ENCODE results near the gene EGLN1.

The EGLN1 gene

GRCh38 chr1:231414260-231415016 lies 7.6 kb downstream of the EGLN1 start:
- H3K4me3 ChIP-seq (ENCODE audit: severe bottlenecking) = no peak overlapping the region
- no peaks in the 10 kb centered on the region for H3K9me3 ChIP-seq (ENCODE audit: severe bottlenecking)
- peaks cover 17% of the 10 kb centered on the region for H3K4me1 ChIP-seq (ENCODE audit: insufficient read depth, poor library complexity, severe bottlenecking)
- H3K36me3 ChIP-seq (ENCODE audit: low read depth) = peaks cover 6% of the 10 kb centered on the region; the same call in 1 of the 2 replicates
- H3K27me3 ChIP-seq (ENCODE audit: insufficient read depth, poor library complexity, severe bottlenecking) = no peaks in the 10 kb centered on the region
- TF ChIP-seq CTCF (IDR thresholded peaks at IDR 0.05; ENCODE audit: poor library complexity, severe bottlenecking) = no peak
- no peak for DNase-seq (ENCODE audit: low spot score)
- ATAC-seq (ENCODE audit: low read depth) = no peak
- no peak overlapping the region for H3K27ac ChIP-seq (ENCODE audit: poor library complexity, severe bottlenecking)

GRCh38 chr1:231413749-231414082 lies 8.4 kb downstream of the EGLN1 start:
- Histone ChIP-seq H3K4me3 (ENCODE audit: severe bottlenecking) (no peak overlapping the region), H3K9me3 (ENCODE audit: severe bottlenecking) (no peaks in the 10 kb centered on the region)
- no peak for TF ChIP-seq CTCF (IDR thresholded peaks at IDR 0.05; ENCODE audit: poor library complexity, severe bottlenecking)

GRCh38 chr1:231411036-231411531 lies 11.0 kb downstream of the EGLN1 start:
- DNase-seq (ENCODE audit: low spot score) = no peak
- H3K4me1 ChIP-seq (ENCODE audit: insufficient read depth, poor library complexity, severe bottlenecking) = peaks cover 13% of the 10 kb centered on the region
- no peaks in the 10 kb centered on the region for H3K9me3 ChIP-seq (ENCODE audit: severe bottlenecking)
- no peak overlapping the region for H3K4me3 ChIP-seq (ENCODE audit: severe bottlenecking)
- no peak for ATAC-seq (ENCODE audit: low read depth)
- H3K27ac ChIP-seq (ENCODE audit: poor library complexity, severe bottlenecking) = no peak overlapping the region
- peaks cover 13% of the 10 kb centered on the region for H3K36me3 ChIP-seq (ENCODE audit: low read depth)
- no peaks in the 10 kb centered on the region for H3K27me3 ChIP-seq (ENCODE audit: insufficient read depth, poor library complexity, severe bottlenecking)
- no peak for TF ChIP-seq CTCF (IDR thresholded peaks at IDR 0.05; ENCODE audit: poor library complexity, severe bottlenecking)

More at GRCh38 chr1:231413749-231414082, 8.4 kb downstream of the EGLN1 start:
- Histone ChIP-seq H3K4me1 (ENCODE audit: insufficient read depth, poor library complexity, severe bottlenecking) (peaks cover 17% of the 10 kb centered on the region), H3K27me3 (ENCODE audit: insufficient read depth, poor library complexity, severe bottlenecking) (no peaks in the 10 kb centered on the region), H3K27ac (ENCODE audit: poor library complexity, severe bottlenecking) (no peak overlapping the region), H3K36me3 (ENCODE audit: low read depth) (peaks cover 6% of the 10 kb centered on the region)
- DNase-seq (ENCODE audit: low spot score) (no peak), ATAC-seq (ENCODE audit: low read depth) (no peak)

GRCh38 chr1:231410036-231410612 lies 12.0 kb downstream of the EGLN1 start:
- no peak for TF ChIP-seq CTCF (IDR thresholded peaks at IDR 0.05; ENCODE audit: poor library complexity, severe bottlenecking)
- peaks cover 13% of the 10 kb centered on the region for H3K4me1 ChIP-seq (ENCODE audit: insufficient read depth, poor library complexity, severe bottlenecking)

More at GRCh38 chr1:231410036-231410612, 12.0 kb downstream of the EGLN1 start:
- no peak for ATAC-seq (ENCODE audit: low read depth)
- H3K4me3 ChIP-seq (ENCODE audit: severe bottlenecking) = no peak overlapping the region
- H3K36me3 ChIP-seq (ENCODE audit: low read depth) = peaks cover 13% of the 10 kb centered on the region
- no peak for DNase-seq (ENCODE audit: low spot score)
- H3K27ac ChIP-seq (ENCODE audit: poor library complexity, severe bottlenecking) = no peak overlapping the region
- H3K27me3 ChIP-seq (ENCODE audit: insufficient read depth, poor library complexity, severe bottlenecking) = no peaks in the 10 kb centered on the region
- no peaks in the 10 kb centered on the region for H3K9me3 ChIP-seq (ENCODE audit: severe bottlenecking)

All from RWPE2 (cell line).